Thyroid gland (tissue), 4 donors: Measurements from ENCODE around the gene PRTFDC1.

ENCODE experiments used
- POLR2A ChIP-seq, 2 donors: fragments of 450-650 bp; IDR thresholded peaks; one replicate each; pipeline ENCODE4 v1.6.1; 2017; ENCODE audit warnings: antibody characterized with exemption in 2 of 2, mild to moderate bottlenecking in 2 of 2, moderate library complexity in 1 of 2
- TF ChIP-seq, protein P1 (sequence below), 6 experiments: fragments of 200-600 bp in 3 of 6; fragments of 450-650 bp in 3 of 6; sonication (generic) in 3 of 6; IDR thresholded peaks; one replicate each; pipeline ENCODE4 v1.5.1; 2016 to 2019; ENCODE audit warnings: antibody characterized with exemption in 6 of 6, mild to moderate bottlenecking in 2 of 6, inconsistent platforms in 1 of 6, moderate library complexity in 1 of 6

DNA sequence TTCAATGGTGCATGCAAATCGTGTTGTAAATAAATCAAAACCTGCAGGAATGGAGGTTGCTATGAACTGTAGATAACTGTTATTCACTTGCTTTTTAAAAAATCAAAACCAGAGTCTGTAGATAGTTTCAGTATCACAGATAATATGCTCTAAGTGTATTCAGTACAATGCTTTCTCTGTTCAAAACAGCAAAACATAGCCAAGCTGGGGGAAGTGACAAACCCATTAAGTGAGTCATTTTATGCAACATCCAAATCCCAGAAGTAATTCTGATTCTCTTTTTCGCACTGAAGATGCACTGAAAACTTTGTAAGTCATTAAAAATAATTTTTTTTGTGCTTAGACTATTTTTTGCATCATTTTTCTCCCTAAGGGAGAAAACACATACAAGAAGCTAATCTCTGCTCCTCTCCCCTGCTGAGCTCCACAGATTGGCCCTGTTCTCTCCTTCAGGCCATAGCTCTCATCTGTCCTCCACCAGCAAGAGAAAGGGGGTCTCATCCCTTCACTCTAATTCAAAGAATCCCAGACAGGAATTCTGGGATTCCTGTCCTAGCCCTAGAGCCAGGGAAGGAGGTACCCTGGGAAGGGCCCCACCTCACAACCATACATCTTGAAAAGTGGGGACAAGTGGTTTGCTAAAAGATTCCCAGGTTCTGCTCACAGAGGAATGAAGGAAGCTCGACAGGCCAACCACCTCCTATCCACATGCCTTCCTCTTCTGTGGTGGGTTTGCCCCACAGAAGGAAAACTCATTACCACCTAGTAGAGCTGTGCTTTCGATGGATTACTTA is 4.9 kb downstream of the PRTFDC1 start:
- TF ChIP-seq, protein P1, sequence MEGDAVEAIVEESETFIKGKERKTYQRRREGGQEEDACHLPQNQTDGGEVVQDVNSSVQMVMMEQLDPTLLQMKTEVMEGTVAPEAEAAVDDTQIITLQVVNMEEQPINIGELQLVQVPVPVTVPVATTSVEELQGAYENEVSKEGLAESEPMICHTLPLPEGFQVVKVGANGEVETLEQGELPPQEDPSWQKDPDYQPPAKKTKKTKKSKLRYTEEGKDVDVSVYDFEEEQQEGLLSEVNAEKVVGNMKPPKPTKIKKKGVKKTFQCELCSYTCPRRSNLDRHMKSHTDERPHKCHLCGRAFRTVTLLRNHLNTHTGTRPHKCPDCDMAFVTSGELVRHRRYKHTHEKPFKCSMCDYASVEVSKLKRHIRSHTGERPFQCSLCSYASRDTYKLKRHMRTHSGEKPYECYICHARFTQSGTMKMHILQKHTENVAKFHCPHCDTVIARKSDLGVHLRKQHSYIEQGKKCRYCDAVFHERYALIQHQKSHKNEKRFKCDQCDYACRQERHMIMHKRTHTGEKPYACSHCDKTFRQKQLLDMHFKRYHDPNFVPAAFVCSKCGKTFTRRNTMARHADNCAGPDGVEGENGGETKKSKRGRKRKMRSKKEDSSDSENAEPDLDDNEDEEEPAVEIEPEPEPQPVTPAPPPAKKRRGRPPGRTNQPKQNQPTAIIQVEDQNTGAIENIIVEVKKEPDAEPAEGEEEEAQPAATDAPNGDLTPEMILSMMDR (IDR thresholded peaks at IDR 0.05), result no peak
- TF ChIP-seq POLR2A (IDR thresholded peaks at IDR 0.05), result no peak
